NCI-H2227 (cell line): ENCODE data around the gene RUFY3.
"Not testable (repeated sequence)": the region's sequence is repeated elsewhere in the genome, so short reads cannot be mapped to it uniquely, and the experiment has no call there.

Experiments used
- DNase-seq: peaks from one replicate; lab custom pipeline; 2025; ENCODE audit not compliant: unreplicated experiment; lab: John Stamatoyannopoulos, UW

Gene RUFY3

GRCh38 chr4:70839589-70840093 lies 117.9 kb downstream of the RUFY3 start, which contains the start of gene GRSF1:
Gene GRSF1, minus strand, starts transcription at chr4:70839890. Its CDS starts 63 bp downstream, at chr4:70839827.
- DNase-seq = peak; percentile 87

GRCh38 chr4:70840137-70840536 lies 118.4 kb downstream of the RUFY3 start:
- DNase-seq = peak; percentile 9

DNA sequence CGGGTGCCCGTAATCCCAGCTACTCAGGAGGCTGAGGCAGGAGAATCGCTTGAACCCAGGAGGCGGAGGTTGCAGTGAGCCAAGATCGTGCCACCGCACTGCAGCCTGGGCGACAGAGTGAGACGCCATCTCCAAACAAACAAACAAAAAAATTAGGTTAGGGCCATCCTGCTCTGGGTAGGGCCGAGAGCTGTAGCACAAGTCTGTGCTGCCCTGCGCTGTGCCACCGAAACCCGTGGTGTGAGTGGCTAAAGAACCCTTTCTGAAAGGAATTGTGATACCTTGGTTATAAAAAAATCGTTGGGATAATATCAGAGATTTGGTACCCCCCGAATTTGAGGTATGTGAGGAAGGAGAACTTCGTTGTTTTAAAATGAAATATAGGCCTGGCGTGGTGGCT lies 118.9 kb downstream of the RUFY3 start:
- DNase-seq = not testable (repeated sequence)

DNA sequence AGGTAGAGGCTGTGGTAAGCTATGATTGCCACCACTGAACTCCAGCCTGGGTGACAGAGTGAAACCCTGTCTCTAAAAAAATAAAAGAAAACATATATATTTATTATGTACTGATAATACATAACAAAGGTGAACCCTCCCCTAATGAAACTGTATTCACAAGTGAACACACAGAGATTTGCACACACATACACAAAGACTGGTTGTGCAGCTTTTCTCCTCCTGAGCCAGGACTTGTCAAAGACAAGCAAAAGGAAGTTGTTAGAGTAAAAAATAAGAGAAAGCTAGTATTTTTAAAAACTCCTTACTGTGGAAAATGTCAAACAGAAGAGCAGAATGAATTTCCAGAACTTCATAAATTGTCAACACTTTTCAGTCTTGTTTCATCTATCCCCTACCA lies 119.4 kb downstream of the RUFY3 start:
- DNase-seq = no peak

- no peak for DNase-seq
Measured at GRCh38 chr4:70841951-70842350, 120.2 kb downstream of the RUFY3 start.

GRCh38 chr4:70842761-70843435 lies 121.1 kb downstream of the RUFY3 start:
- DNase-seq = no peak

- no peak for DNase-seq
Measured at GRCh38 chr4:70844180-70844579, 122.4 kb downstream of the RUFY3 start.

- no peak for DNase-seq
Measured at GRCh38 chr4:70849291-70849690, 127.5 kb downstream of the RUFY3 start.

- DNase-seq = no peak
Measured at GRCh38 chr4:70855464-70855863, 133.7 kb downstream of the RUFY3 start.
